Stimulated activated naive CD4-positive, alpha-beta T cell treated with Interleukin-2 at 50 U/mL for 16 hours (primary cell): ENCODE measurements around the gene PAH.
"Not testable (repeated sequence)": the region's sequence is repeated elsewhere in the genome, so short reads cannot be mapped to it uniquely, and the experiment has no call there.

ENCODE experiments used
- DNase-seq: peaks from one replicate; lab custom pipeline; 2025; lab: John Stamatoyannopoulos, UW

PAH gene

GRCh38 chr12:102891756-102892155, 25.3 kb downstream of the PAH start:
- DNase-seq = no peak

GRCh38 chr12:102888511-102888910, 28.5 kb downstream of the PAH start:
- DNase-seq = no peak

DNA sequence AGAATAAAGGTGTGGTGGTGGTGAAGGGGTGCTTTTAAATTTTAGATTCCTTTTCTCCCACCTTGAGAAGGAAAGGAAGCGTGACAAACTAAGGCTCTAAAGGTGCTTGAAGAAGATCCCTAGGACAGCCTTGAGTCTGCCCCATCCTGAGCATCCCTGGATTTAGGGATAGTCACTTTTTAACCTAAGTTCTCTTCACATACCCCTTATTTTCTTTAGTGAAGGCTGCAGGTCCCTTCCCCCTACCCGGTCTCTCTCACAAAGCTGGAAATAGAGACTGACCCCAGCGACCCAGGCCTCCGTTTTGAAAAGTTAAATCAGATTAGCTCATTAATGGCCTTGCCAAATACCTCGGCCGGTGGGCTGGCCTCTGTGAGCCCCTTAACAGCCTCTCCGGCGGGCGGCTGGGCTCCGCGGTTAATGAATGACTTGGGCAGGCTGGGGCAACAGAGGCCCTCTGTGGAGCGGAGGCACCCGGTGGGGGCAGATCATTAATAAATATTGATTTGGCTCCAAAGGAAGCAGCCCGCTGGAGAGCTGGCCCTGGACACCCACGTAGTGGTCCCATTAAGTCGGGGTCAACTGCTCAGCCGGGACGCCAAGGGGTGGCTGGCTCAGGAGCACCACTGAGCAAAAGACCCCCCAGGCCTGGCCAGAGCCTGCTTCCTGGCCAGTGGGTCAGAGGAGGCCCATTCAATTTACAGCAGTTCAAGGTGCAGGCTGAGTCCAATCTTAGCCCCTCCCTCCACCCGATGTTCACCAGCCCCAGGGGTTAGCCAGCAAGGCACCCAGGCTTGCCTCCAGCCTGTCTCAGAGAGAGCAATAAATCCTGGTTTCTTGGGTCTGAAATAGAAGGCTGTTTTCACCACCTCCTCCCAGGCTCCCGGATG, 31.8 kb downstream of the PAH start:
- DNase-seq = no peak

- DNase-seq = no peak
These were observed 33.7 kb downstream of the PAH start for GRCh38 chr12:102883204-102883799.

- no peak for DNase-seq
These were observed 36.3 kb downstream of the PAH start for GRCh38 chr12:102880783-102881182.

DNA sequence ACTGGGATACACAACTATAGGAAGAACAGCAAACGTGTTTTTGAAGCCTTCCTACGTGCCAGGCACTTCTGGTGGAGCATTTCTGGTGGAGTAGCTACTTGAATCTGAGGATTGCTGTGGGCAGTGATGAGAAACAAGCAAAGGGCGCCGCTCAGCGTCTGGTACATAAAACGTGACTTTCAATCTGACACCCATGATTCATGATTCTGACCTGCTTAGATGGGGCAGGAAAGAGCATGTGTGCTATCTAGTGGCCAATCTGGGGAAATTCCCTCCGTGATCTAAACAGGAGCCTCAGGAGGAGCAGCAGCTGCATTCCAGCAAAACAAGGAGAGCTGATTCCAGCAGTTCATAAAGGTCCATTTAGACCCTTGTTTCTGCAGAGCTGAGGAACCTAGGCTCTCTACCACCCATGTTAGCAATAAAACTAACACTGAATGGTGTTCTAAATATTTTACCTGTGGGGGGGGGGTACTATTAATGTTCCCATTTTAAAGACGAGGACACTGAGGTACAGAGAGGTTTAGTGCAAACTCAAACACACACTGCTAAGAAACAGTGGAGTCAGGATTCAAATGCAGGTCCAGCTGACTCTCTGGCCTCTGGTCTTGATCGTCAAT, 37.8 kb downstream of the PAH start:
- no peak for DNase-seq

DNA sequence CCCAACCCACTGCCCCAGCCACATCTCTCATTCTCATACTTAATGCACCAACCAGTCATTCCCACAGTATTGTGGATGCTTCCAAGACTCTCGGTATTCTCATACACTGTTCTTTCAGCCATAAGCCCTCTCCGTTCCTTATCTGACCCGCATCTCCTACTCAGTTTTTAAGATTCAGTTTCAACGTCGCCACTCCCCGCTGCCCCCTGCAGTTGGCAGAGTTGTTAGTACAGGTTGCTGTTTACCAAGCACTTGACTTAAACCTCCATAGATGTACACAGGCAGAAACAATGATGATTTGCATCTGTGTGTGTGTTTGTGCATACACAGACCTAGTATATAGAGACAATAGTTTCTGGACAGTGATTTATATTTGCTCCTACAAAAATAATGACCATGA, 40.2 kb downstream of the PAH start:
- DNase-seq = no peak

- no peak for DNase-seq
These were observed 42.2 kb downstream of the PAH start for GRCh38 chr12:102874819-102875218.

DNA sequence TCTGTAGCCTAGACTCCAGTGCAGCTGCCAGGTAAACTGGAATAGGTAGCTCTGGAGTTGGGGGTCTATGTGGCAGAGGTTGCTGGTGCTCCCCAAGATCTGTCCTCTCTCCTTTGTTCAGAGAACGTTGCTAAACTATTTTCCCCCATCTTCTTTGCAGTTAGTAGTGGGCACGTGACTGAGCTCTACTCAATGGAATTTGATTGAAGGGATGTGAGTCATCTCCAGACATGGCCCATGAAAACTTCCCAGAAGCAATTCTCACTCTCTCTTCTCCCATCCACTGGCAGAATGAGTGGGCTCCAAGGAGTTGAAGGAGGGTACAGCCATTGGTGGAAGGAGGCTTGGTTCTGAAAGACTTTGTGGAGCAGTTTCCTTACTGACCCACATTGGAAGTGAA, 44.0 kb downstream of the PAH start:
- DNase-seq = no peak

GRCh38 chr12:102871014-102871413, 46.0 kb downstream of the PAH start:
- DNase-seq = no peak

DNA sequence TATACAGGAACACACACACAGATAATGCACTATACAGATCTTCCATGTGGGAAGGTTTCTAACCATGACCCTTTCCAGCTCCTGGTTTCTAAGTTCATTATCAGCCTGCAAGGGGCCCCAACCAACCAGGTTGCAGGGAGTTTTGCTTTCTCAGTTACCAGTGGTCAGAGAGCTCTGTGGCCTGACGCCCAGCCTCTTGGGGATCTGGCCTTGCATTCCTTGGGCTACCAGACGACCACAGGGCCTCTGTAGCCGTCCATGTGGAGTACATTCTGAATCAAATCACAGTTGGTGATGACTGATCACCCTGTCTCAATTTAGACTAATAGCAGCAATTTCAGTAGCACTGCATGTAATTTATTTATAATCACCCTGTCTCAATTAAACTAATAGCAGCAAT, 47.5 kb downstream of the PAH start:
- DNase-seq = no peak

GRCh38 chr12:102865821-102866615, 51.0 kb downstream of the PAH start:
- DNase-seq = no peak

- no peak for DNase-seq
These were observed 54.6 kb downstream of the PAH start for GRCh38 chr12:102862486-102862885.

DNA sequence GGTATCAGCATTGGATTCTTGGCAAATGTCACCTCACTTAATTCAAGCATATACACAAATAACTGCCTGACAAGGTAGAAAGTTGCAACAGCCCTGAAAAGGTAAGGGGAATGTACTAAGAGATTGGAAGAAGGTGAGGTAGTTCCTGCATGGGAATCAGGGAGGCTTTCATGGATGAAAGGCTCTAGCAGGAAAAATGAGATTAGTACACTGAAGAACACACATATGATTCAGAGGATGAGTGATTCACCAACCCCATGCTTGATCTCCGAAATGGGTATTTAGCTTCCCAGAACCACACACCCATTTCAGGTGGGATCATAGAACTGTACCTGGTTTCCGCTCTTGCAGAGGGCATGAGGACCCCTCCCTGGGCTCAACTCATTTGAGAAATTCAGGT, 65.8 kb downstream of the PAH start:
- no peak for DNase-seq

GRCh38 chr12:102849722-102850447, 67.2 kb downstream of the PAH start:
- DNase-seq = no peak

- DNase-seq = no peak
These were observed 68.2 kb downstream of the PAH start for GRCh38 chr12:102848832-102849231.

GRCh38 chr12:102847131-102847530, 69.9 kb downstream of the PAH start:
- no peak for DNase-seq

- no peak for DNase-seq
These were observed 83.2 kb downstream of the PAH start for GRCh38 chr12:102833687-102834441.

DNA sequence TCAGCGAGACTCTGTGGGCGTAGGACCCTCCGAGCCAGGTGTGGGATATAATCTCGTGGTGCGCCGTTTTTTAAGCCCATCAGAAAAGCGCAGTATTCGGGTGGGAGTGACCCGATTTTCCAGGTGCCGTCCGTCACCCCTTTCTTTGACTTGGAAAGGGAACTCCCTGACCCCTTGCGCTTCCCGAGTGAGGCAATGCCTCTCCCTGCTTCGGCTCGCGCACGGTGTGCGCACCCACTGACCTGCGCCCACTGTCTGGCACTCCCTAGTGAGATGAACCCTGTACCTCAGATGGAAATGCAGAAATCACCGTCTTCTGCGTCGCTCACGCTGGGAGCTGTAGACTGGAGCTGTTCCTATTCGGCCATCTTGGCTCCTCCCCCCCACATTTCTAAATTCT, 84.2 kb downstream of the PAH start:
- not testable (repeated sequence) for DNase-seq

DNA sequence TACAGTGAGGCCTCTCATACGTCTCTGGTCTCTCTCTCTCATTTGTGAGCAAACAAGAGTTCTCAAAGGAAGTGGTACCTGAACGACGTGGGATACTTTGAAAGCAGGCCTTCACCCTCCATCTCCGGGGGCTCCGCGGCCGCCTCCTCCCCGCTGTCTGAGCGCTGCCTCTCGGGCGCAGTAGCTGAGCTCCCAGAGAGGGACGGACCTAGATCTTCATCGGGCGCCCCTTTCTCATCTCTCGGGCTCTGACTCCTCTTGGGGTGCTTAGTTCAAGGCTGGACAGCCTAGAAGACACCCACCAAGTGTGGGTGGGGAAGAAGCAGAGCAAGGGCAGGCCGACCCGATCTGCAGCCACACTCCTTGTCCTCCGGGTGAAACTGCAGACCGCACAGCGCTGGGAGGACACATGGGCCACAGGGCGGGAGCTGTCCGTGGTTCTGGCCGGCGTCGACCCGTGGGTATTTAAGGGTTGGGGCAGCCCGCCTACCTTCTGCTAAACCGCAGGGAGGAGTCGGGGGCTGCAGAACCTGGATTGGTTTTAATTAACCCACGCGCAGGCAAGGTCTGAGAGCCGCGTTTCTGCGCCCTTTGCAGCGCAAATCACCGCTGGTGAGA, 92.7 kb downstream of the PAH start:
- no peak for DNase-seq

DNA sequence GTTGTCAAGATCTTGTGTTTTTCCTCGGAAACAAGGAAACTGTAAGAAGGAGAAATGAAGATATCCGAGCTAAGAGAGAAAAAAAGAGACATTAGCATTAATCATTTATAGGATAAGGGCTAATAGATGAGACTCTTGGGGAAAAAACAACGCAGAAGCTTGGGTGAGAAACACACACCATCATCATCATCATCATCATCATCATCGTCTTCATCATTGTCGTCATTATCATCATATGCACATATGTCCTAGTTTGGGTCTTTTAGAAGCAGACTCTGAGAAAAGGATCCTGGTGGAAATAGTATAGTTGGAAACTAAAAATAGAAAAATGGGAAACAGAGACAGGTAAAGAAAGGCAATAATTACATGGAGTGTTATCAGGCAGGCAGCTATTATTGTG, 95.9 kb downstream of the PAH start:
- no peak for DNase-seq
